Osteocyte (in vitro differentiated cells): ENCODE results near the gene GAPDHS. TPM values are rescaled to one million over a fixed set of nuclear protein-coding genes. Genes with fewer than 3 reads are reported as not detected.

Source experiments
- DNase-seq: peaks from one replicate; pipeline ENCODE4 v3.0.0; 2021; ENCODE audit warnings: mixed read lengths; ENCODE audit not compliant: unreplicated experiment; ENCODE audit errors: extremely low spot score
- H3K27ac Mint-ChIP-seq: one replicate; pipeline ENCODE4 v1.8.0; 2021; ENCODE audit warnings: mild to moderate bottlenecking, mixed read lengths; ENCODE audit not compliant: unreplicated experiment
- H3K27me3 Mint-ChIP-seq: one replicate; pipeline ENCODE4 v1.8.0; 2021; ENCODE audit warnings: mixed read lengths; ENCODE audit not compliant: unreplicated experiment
- H3K36me3 Mint-ChIP-seq: one replicate; pipeline ENCODE4 v1.8.0; 2021; ENCODE audit warnings: mixed read lengths; ENCODE audit not compliant: unreplicated experiment
- H3K4me1 Mint-ChIP-seq: one replicate; pipeline ENCODE4 v1.8.0; 2021; ENCODE audit warnings: mixed read lengths; ENCODE audit not compliant: unreplicated experiment
- H3K4me3 Mint-ChIP-seq: one replicate; pipeline ENCODE4 v1.8.0; 2021; ENCODE audit warnings: mild to moderate bottlenecking, moderate library complexity, mixed read lengths; ENCODE audit not compliant: unreplicated experiment
- H3K9me3 Mint-ChIP-seq: one replicate; pipeline ENCODE4 v1.8.0; 2021; ENCODE audit warnings: mixed read lengths; ENCODE audit not compliant: unreplicated experiment
- long read RNA-seq: library from polyadenylated mRNA; unstranded; transcript quantifications from one replicate; pipeline ENCODE4 v2.0.0, GENCODE V29; 2021
- total RNA-seq: library from RNA; stranded (reverse); gene quantifications from 2 replicates; pipeline ENCODE4 v1.2.1, GENCODE V29; 2021
- TF ChIP-seq, protein P1 (sequence below): fragments of 200-600 bp; sonication (generic); IDR thresholded peaks from 2 replicates; pipeline ENCODE4 v1.5.0; 2021; ENCODE audit warnings: antibody characterized with exemption, mild to moderate bottlenecking, moderate library complexity

The GAPDHS gene
- total RNA-seq = not detected in 2 replicates
- long read RNA-seq = 0 reads

DNA sequence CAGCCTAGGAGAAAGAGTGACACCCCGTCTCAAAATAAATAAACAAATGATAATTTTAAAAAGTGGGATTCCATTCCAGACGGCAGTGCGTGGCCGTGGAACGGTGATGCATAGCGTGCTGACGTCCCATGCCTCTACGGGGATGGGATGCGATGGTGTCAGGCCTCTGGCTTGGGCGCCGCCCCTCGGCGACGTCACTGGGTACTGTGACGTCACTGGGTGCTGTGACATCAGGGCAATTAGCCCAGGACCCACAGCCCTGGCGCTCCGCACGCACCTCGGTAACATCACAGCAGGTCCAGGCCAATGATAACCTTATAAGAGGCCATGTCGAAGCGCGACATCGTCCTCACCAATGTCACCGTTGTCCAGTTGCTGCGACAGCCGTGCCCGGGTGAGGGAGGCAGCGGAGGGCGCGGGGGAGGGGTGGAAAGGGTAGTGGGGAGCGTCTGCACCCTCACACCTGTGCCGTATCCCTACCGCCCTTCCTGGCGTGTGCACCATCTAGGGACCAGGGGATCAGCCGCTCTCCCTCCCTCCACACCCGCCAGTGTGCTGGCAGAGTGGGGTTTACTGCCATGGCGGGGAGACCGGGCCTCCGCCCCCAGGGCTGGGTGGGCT lies at the start of gene GAPDHS:
Gene GAPDHS, plus strand, starts transcription at position 256 of the 621 bp plus-strand sequence. Its CDS starts 72 bp downstream, at position 328.
- Mint-ChIP-seq H3K4me3 (no peak within 1 kb of the TSS), H3K4me1 (no peaks in the 10 kb centered on the region), H3K27me3 (peaks cover 6% of the 10 kb centered on the region), H3K36me3 (no peaks in the 10 kb centered on the region), H3K9me3 (no peaks in the 10 kb centered on the region), H3K27ac (no peak within 1 kb of the TSS)
- TF ChIP-seq, protein P1, sequence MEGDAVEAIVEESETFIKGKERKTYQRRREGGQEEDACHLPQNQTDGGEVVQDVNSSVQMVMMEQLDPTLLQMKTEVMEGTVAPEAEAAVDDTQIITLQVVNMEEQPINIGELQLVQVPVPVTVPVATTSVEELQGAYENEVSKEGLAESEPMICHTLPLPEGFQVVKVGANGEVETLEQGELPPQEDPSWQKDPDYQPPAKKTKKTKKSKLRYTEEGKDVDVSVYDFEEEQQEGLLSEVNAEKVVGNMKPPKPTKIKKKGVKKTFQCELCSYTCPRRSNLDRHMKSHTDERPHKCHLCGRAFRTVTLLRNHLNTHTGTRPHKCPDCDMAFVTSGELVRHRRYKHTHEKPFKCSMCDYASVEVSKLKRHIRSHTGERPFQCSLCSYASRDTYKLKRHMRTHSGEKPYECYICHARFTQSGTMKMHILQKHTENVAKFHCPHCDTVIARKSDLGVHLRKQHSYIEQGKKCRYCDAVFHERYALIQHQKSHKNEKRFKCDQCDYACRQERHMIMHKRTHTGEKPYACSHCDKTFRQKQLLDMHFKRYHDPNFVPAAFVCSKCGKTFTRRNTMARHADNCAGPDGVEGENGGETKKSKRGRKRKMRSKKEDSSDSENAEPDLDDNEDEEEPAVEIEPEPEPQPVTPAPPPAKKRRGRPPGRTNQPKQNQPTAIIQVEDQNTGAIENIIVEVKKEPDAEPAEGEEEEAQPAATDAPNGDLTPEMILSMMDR = no peak
- DNase-seq = no peak

DNA sequence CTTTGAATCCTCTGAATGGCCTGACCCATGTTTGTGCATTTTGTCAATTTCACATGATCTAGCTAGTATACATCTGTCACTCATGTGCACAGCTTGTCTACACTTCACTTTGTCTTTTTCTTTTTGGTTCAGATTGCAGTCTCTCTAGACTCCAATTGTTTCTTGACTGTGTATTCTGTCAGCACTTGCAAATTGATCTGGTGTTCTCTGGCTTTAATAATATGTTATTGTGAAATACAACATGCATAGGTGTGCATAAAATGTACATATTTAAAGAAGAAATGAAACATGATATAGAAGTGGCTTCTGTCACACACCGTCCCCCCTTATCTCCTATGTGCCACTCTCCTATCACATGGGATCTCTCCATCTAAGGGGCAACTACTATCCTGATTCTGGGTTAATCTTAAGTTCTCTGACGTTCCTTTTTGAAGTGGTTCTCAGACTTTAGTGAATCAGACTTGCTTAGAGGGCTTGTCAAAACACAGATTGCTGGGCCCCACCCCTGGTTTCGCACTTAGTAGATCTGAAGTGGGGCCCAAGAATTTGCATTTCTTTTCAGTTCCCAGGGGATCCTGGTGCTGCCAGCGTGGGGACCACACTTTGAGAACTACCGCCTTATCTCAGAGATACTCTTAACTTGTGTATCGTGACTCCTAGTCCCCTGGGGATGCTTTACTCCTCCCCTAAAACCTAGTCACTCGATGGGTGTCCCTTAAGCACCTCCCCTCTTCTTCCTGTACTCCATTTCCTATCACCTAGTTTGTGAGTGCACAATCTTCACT lies 48.8 kb upstream of the GAPDHS start:
- Mint-ChIP-seq H3K9me3 (no peaks in the 10 kb centered on the region), H3K4me1 (no peaks in the 10 kb centered on the region), H3K27me3 (peaks cover 11% of the 10 kb centered on the region), H3K27ac (no peak overlapping the region), H3K4me3 (no peak overlapping the region), H3K36me3 (no peaks in the 10 kb centered on the region)
- no peak for DNase-seq
- TF ChIP-seq, protein P1 = no peak

- Mint-ChIP-seq H3K9me3 (no peaks in the 10 kb centered on the region), H3K36me3 (no peaks in the 10 kb centered on the region), H3K27me3 (peaks cover 23% of the 10 kb centered on the region), H3K4me3 (no peak overlapping the region), H3K4me1 (no peaks in the 10 kb centered on the region), H3K27ac (no peak overlapping the region)
- DNase-seq = no peak
- TF ChIP-seq, protein P1 = no peak
Measured at GRCh38 chr19:35486268-35486708, 47.0 kb upstream of the GAPDHS start.

DNA sequence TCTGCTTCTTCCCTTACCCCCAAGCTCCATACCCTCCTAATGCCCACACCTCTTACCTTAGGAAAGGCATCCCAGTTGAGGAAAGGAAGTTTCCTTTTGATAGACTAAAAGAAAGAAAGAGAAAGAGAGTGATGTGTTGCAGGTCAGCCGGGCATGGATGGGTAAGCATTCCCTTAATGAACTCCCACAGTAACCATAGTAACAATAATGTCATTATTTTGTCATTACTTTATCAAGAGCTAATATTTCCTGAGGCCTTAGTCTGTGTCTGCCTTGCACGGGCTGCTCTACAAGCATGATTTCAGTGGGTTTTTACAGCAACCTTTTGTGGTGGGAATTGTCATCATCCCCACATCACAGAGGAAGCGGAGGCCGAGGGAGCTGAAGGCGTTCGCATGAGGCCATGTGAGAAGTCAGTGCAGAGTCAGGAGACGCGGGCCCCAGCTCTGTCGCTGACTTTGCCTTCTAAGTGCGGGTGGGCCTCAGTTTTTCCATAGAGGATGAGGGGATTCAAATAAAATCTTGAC lies 45.5 kb upstream of the GAPDHS start:
- TF ChIP-seq, protein P1 = no peak
- no peak overlapping the region for H3K4me3 Mint-ChIP-seq
- H3K27ac Mint-ChIP-seq = no peak overlapping the region
- H3K27me3 Mint-ChIP-seq = peaks cover 25% of the 10 kb centered on the region
- no peak for DNase-seq
- no peaks in the 10 kb centered on the region for H3K9me3 Mint-ChIP-seq
- H3K4me1 Mint-ChIP-seq = no peaks in the 10 kb centered on the region
- no peaks in the 10 kb centered on the region for H3K36me3 Mint-ChIP-seq

GRCh38 chr19:35488677-35489076 lies 44.6 kb upstream of the GAPDHS start:
- Mint-ChIP-seq H3K27me3 (peaks cover 32% of the 10 kb centered on the region), H3K4me3 (no peak overlapping the region), H3K36me3 (no peaks in the 10 kb centered on the region)

More at GRCh38 chr19:35488677-35489076, 44.6 kb upstream of the GAPDHS start:
- TF ChIP-seq, protein P1 = no peak
- Mint-ChIP-seq H3K4me1 (no peaks in the 10 kb centered on the region), H3K9me3 (no peaks in the 10 kb centered on the region), H3K27ac (no peak overlapping the region)
- DNase-seq = no peak
